Thymus (tissue), 11 donors: Measurements from ENCODE around the gene ELOVL6. TPM values are rescaled to one million over a fixed set of nuclear protein-coding genes. Genes with fewer than 3 reads are reported as not detected.

Source experiments
- DNase-seq, 9 donors: peaks; one replicate each; pipeline ENCODE4 v3.0.0-alpha.2; 2013; ENCODE audit warnings: low spot score in 9 of 9, low read depth in 6 of 9, missing footprints in 1 of 9
- H3K27ac ChIP-seq, 2 donors: one replicate each; pipeline ENCODE4 v1.5.1; 2013; ENCODE audit warnings: control low read depth in 1 of 2, low read depth in 1 of 2, low read length in 1 of 2, mild to moderate bottlenecking in 1 of 2, moderate library complexity in 1 of 2
- H3K27me3 ChIP-seq, 2 donors: one replicate each; pipeline ENCODE4 v1.5.1; 2013; ENCODE audit warnings: low read length in 1 of 2; ENCODE audit not compliant: control insufficient read depth in 2 of 2, insufficient read depth in 1 of 2
- H3K36me3 ChIP-seq, 2 donors: one replicate each; pipeline ENCODE4 v1.5.1; 2013; ENCODE audit warnings: low read length in 1 of 2, mild to moderate bottlenecking in 1 of 2, moderate library complexity in 1 of 2; ENCODE audit not compliant: control insufficient read depth in 2 of 2, insufficient read depth in 2 of 2
- H3K4me1 ChIP-seq, 2 donors: one replicate each; pipeline ENCODE4 v1.5.1; 2013; ENCODE audit warnings: low read length in 2 of 2; ENCODE audit not compliant: control insufficient read depth in 2 of 2, insufficient read depth in 2 of 2
- H3K4me3 ChIP-seq, 2 donors: one replicate each; pipeline ENCODE4 v1.5.1; 2013; ENCODE audit warnings: low read length in 2 of 2, control low read depth in 1 of 2, mild to moderate bottlenecking in 1 of 2
- H3K9me3 ChIP-seq, 2 donors: one replicate each; pipeline ENCODE4 v1.5.1; 2013; ENCODE audit warnings: low read length in 1 of 2, mild to moderate bottlenecking in 1 of 2; ENCODE audit not compliant: control insufficient read depth in 2 of 2, insufficient read depth in 1 of 2
- WGBS: extraction: QIAGEN DNeasy Blood & Tissue Kit; methylation state at CpG from one replicate; pipeline ENCODE4 v1.1.7; 2013; 5-methylcytosine and 5-hydroxymethylcytosine counted together
- polyA plus RNA-seq: library from polyadenylated mRNA; stranded (reverse); fragments of 200-250 nt; gene quantifications from one replicate; pipeline ENCODE4 v1.2.3, GENCODE V29; 2013
- total RNA-seq: library from RNA; stranded (reverse); fragments of 120-200 nt; gene quantifications from one replicate; pipeline ENCODE4 v1.2.4, GENCODE V29; 2013
- donor health status: healthy.

ELOVL6 gene
- total and polyA plus RNA-seq, 2 donors = 2.8 to 3.1 TPM

GRCh38 chr4:110071466-110071865 is 126.9 kb downstream of the ELOVL6 start:
- Histone ChIP-seq H3K27me3 (no peaks in the 10 kb centered on the region), H3K4me1 (no peaks in the 10 kb centered on the region), H3K9me3 (no peaks in the 10 kb centered on the region), H3K4me3 (no peak overlapping the region), H3K36me3 (no peaks in the 10 kb centered on the region), H3K27ac (no peak overlapping the region)
- no peak for DNase-seq
- 95% methylated on average over 6 of the region's 6 CpGs for WGBS

DNA sequence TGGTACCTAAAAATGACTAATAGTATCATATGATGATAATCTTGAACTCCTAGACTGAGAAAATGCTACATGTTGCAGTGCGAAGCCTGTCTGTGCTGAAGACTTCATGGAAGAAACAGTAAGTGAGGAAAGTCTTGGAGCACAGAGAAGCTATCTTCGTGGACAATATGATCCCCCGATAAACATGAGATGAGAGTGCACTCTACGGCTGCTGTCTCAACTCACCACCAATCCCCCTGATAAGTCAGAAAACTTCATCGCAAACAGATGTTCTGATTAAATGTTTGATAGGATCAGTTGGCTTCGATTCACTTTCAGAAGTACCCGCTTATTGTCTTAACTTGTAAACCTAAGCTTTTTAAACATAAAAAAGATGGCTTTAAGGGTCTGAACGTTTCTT is 130.2 kb downstream of the ELOVL6 start:
- no peaks in the 10 kb centered on the region for H3K9me3 ChIP-seq
- H3K4me3 ChIP-seq = no peak overlapping the region
- no peak for DNase-seq
- WGBS = 95% methylated on average over 8 of the region's 8 CpGs
- no peaks in the 10 kb centered on the region for H3K27me3 ChIP-seq
- no peaks in the 10 kb centered on the region for H3K4me1 ChIP-seq
- no peak overlapping the region for H3K27ac ChIP-seq
- no peaks in the 10 kb centered on the region for H3K36me3 ChIP-seq

- no peaks in the 10 kb centered on the region for H3K36me3 ChIP-seq
- H3K4me1 ChIP-seq = peaks cover 0 to 4% of the 10 kb centered on the region in 2 donors
- DNase-seq = no peak
- WGBS = over 99% methylated on average over 2 of the region's 2 CpGs
- H3K27me3 ChIP-seq = no peaks in the 10 kb centered on the region
- H3K4me3 ChIP-seq = no peak overlapping the region
- H3K9me3 ChIP-seq = peaks cover 0 to 3% of the 10 kb centered on the region in 2 donors
- no peak overlapping the region for H3K27ac ChIP-seq
Observed at GRCh38 chr4:110064934-110065333, 133.5 kb downstream of the ELOVL6 start.

GRCh38 chr4:110064295-110064694 is 134.1 kb downstream of the ELOVL6 start:
- WGBS = 98% methylated on average over 1 of the region's 1 CpG
- no peak for DNase-seq
- H3K27me3 ChIP-seq = no peaks in the 10 kb centered on the region

GRCh38 chr4:110062166-110062565 is 136.2 kb downstream of the ELOVL6 start:
- Histone ChIP-seq H3K4me3 (no peak overlapping the region), H3K4me1 (peaks cover 0 to 6% of the 10 kb centered on the region in 2 donors), H3K9me3 (peaks cover 0 to 3% of the 10 kb centered on the region in 2 donors), H3K36me3 (no peaks in the 10 kb centered on the region), H3K27ac (no peak overlapping the region), H3K27me3 (no peaks in the 10 kb centered on the region)
- WGBS = 98% methylated on average over 5 of the region's 5 CpGs
- no peak for DNase-seq

More at GRCh38 chr4:110064295-110064694, 134.1 kb downstream of the ELOVL6 start:
- Histone ChIP-seq H3K9me3 (peaks cover 0 to 3% of the 10 kb centered on the region in 2 donors), H3K4me3 (no peak overlapping the region), H3K4me1 (peaks cover 0 to 6% of the 10 kb centered on the region in 2 donors), H3K36me3 (no peaks in the 10 kb centered on the region), H3K27ac (no peak overlapping the region)

- Histone ChIP-seq H3K27ac (no peak overlapping the region), H3K4me3 (no peak overlapping the region)
Observed at GRCh38 chr4:110061076-110061475, 137.3 kb downstream of the ELOVL6 start.

GRCh38 chr4:110059556-110060191 is 138.7 kb downstream of the ELOVL6 start:
- H3K36me3 ChIP-seq = no peaks in the 10 kb centered on the region
- no peak for DNase-seq
- no peaks in the 10 kb centered on the region for H3K27me3 ChIP-seq
- no peak overlapping the region for H3K4me3 ChIP-seq
- peaks cover 0 to 8% of the 10 kb centered on the region in 2 donors for H3K4me1 ChIP-seq
- peaks cover 0 to 3% of the 10 kb centered on the region in 2 donors for H3K9me3 ChIP-seq
- WGBS = 88% methylated on average over 3 of the region's 3 CpGs
- H3K27ac ChIP-seq = no peak overlapping the region

More at GRCh38 chr4:110061076-110061475, 137.3 kb downstream of the ELOVL6 start:
- Histone ChIP-seq H3K36me3 (no peaks in the 10 kb centered on the region), H3K27me3 (no peaks in the 10 kb centered on the region), H3K4me1 (peaks cover 0 to 6% of the 10 kb centered on the region in 2 donors), H3K9me3 (peaks cover 0 to 3% of the 10 kb centered on the region in 2 donors)
- DNase-seq = no peak
- WGBS = 95% methylated on average over 2 of the region's 2 CpGs

DNA sequence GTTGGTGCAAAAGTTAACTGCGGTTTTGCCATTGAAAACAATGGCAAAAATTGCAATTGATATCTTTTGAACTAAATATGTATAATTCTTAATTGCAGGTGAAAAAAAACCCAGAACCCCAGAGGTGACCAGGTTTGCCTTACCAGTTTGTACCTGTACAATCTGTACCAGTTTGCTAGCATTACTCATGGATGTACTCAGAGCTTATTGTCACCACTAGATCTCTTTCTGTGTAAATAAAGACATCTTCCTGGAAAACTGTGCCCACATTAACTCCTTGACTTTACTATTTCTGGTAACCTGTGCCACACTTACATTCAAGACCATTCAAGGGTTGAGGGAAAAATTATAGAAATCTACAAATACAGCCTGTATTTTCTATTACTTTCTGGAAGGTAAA is 139.7 kb downstream of the ELOVL6 start:
- H3K4me1 ChIP-seq = peaks cover 0 to 9% of the 10 kb centered on the region in 2 donors
- peaks cover 0 to 3% of the 10 kb centered on the region in 2 donors for H3K9me3 ChIP-seq
- DNase-seq = no peak
- H3K36me3 ChIP-seq = no peaks in the 10 kb centered on the region
- 96% methylated on average over 1 of the region's 1 CpG for WGBS
- H3K4me3 ChIP-seq = no peak overlapping the region
- H3K27ac ChIP-seq = no peak overlapping the region
- no peaks in the 10 kb centered on the region for H3K27me3 ChIP-seq

- H3K36me3 ChIP-seq = no peaks in the 10 kb centered on the region
- WGBS = 74% methylated on average over 3 of the region's 3 CpGs
- H3K4me3 ChIP-seq = no peak overlapping the region
- no peaks in the 10 kb centered on the region for H3K27me3 ChIP-seq
- DNase-seq = no peak
- peaks cover 0 to 8% of the 10 kb centered on the region in 2 donors for H3K4me1 ChIP-seq
- H3K27ac ChIP-seq = peak overlapping the region in 1 of 2 donors; percentile 14
- peaks cover 0 to under 1% of the 10 kb centered on the region in 2 donors for H3K9me3 ChIP-seq
Observed at GRCh38 chr4:110055158-110055768, 143.2 kb downstream of the ELOVL6 start.
